BE2C (cell line): ENCODE results near the gene AGTRAP.

Source experiments
- DNase-seq: peaks from one replicate; pipeline ENCODE4 v3.0.0-alpha.2; 2020
- H3K27me3 ChIP-seq: fragments of 250-450 bp; sonication (Bioruptor Pico); 2 replicates; pipeline ENCODE4 v1.5.1; 2020; ENCODE audit warnings: mild to moderate bottlenecking
- H3K36me3 ChIP-seq: fragments of 250-450 bp; sonication (Bioruptor Pico); 2 replicates; pipeline ENCODE4 v1.5.1; 2020; ENCODE audit warnings: mild to moderate bottlenecking
- H3K4me1 ChIP-seq: fragments of 250-450 bp; sonication (Bioruptor Pico); 2 replicates; pipeline ENCODE4 v1.5.1; 2020
- H3K4me3 ChIP-seq: 2 replicates; pipeline ENCODE4 v1.5.1; 2011; ENCODE audit warnings: low read depth, low read length
- H3K9me3 ChIP-seq: fragments of 250-450 bp; sonication (Bioruptor Pico); 2 replicates; pipeline ENCODE4 v1.5.1; 2020
- CTCF ChIP-seq: IDR thresholded peaks from 2 replicates; pipeline ENCODE4 v1.5.1; 2012; ENCODE audit warnings: mild to moderate bottlenecking, low read depth, low read length

The AGTRAP gene

GRCh38 chr1:11741919-11742558 is 6.1 kb downstream of the AGTRAP start:
- H3K27me3 ChIP-seq, result no peaks in the 10 kb centered on the region
- DNase-seq, result no peak

GRCh38 chr1:11744287-11744686 is 8.4 kb downstream of the AGTRAP start:
- Histone ChIP-seq H3K4me1 (no peaks in the 10 kb centered on the region), H3K27me3 (no peaks in the 10 kb centered on the region), H3K9me3 (no peaks in the 10 kb centered on the region), H3K36me3 (no peaks in the 10 kb centered on the region), H3K4me3 (no peak overlapping the region)
- no peak for TF ChIP-seq CTCF
- no peak for DNase-seq

More at GRCh38 chr1:11741919-11742558, 6.1 kb downstream of the AGTRAP start:
- Histone ChIP-seq H3K36me3 (no peaks in the 10 kb centered on the region), H3K9me3 (no peaks in the 10 kb centered on the region), H3K4me3 (no peak overlapping the region), H3K4me1 (no peaks in the 10 kb centered on the region)
- TF ChIP-seq CTCF, result no peak

- no peaks in the 10 kb centered on the region for H3K36me3 ChIP-seq
- TF ChIP-seq CTCF, result no peak
- no peaks in the 10 kb centered on the region for H3K27me3 ChIP-seq
- DNase-seq, result no peak
- no peaks in the 10 kb centered on the region for H3K9me3 ChIP-seq
- no peaks in the 10 kb centered on the region for H3K4me1 ChIP-seq
- no peak overlapping the region for H3K4me3 ChIP-seq
Observed at GRCh38 chr1:11746092-11746491, 10.2 kb downstream of the AGTRAP start.

- H3K27me3 ChIP-seq, result no peaks in the 10 kb centered on the region
- H3K9me3 ChIP-seq, result no peaks in the 10 kb centered on the region
- TF ChIP-seq CTCF, result no peak
- no peaks in the 10 kb centered on the region for H3K4me1 ChIP-seq
- H3K4me3 ChIP-seq, result no peak overlapping the region
- H3K36me3 ChIP-seq, result no peaks in the 10 kb centered on the region
- no peak for DNase-seq
Observed at GRCh38 chr1:11746795-11747487, 11.0 kb downstream of the AGTRAP start.

- H3K36me3 ChIP-seq, result no peaks in the 10 kb centered on the region
- no peak for DNase-seq
- TF ChIP-seq CTCF, result no peak
- no peaks in the 10 kb centered on the region for H3K27me3 ChIP-seq
- no peaks in the 10 kb centered on the region for H3K4me1 ChIP-seq
- no peak overlapping the region for H3K4me3 ChIP-seq
- H3K9me3 ChIP-seq, result no peaks in the 10 kb centered on the region
Observed at GRCh38 chr1:11748294-11749202, 12.6 kb downstream of the AGTRAP start.
